Endodermal cell (in vitro differentiated cells): ENCODE measurements around the gene DTWD2. TPM values are rescaled to one million over a fixed set of nuclear protein-coding genes. Genes with fewer than 3 reads are reported as not detected.
A peak's percentile ranks its signal among the peaks of the same experiment; 100 is the strongest.

Experiments used
- DNase-seq: peaks from one replicate; pipeline ENCODE4 v3.0.0-alpha.2; 2017
- H3K27ac ChIP-seq: 2 replicates; pipeline ENCODE4 v1.5.1; 2013; ENCODE audit warnings: mild to moderate bottlenecking, low read depth, low read length, moderate library complexity
- H3K27me3 ChIP-seq: 2 replicates; pipeline ENCODE4 v1.6.1; 2013; ENCODE audit warnings: mild to moderate bottlenecking, low read length, moderate library complexity; ENCODE audit not compliant: insufficient read depth, control insufficient read depth, poor library complexity, severe bottlenecking
- H3K36me3 ChIP-seq: 2 replicates; pipeline ENCODE4 v1.7.0; 2013; ENCODE audit warnings: mild to moderate bottlenecking, low read length, moderate library complexity; ENCODE audit not compliant: control insufficient read depth, insufficient read depth
- H3K4me1 ChIP-seq: one replicate; pipeline ENCODE4 v1.7.0; 2013; ENCODE audit warnings: low read length; ENCODE audit not compliant: control insufficient read depth, insufficient read depth
- H3K4me3 ChIP-seq: 2 replicates; pipeline ENCODE4 v1.5.1; 2013; ENCODE audit warnings: mild to moderate bottlenecking, low read length, moderate library complexity
- H3K9ac ChIP-seq: 2 replicates; pipeline ENCODE4 v1.6.1; 2013; ENCODE audit warnings: mild to moderate bottlenecking, low read length, moderate library complexity; ENCODE audit not compliant: poor library complexity, severe bottlenecking; ENCODE audit errors: extremely low read depth
- H3K9me3 ChIP-seq: 2 replicates; pipeline ENCODE4 v1.6.1; 2013; ENCODE audit warnings: mild to moderate bottlenecking, low read length, moderate library complexity; ENCODE audit not compliant: control insufficient read depth
- H3K27ac Mint-ChIP-seq: 2 replicates; pipeline ENCODE4 v1.8.0; 2020; ENCODE audit warnings: mixed read lengths
- H3K27me3 Mint-ChIP-seq: 2 replicates; pipeline ENCODE4 v1.8.0; 2021; ENCODE audit warnings: mild to moderate bottlenecking, mixed read lengths; ENCODE audit not compliant: insufficient read depth
- H3K36me3 Mint-ChIP-seq: 2 replicates; pipeline ENCODE4 v1.8.0; 2020; ENCODE audit warnings: low read depth, mixed read lengths
- H3K4me1 Mint-ChIP-seq: 2 replicates; pipeline ENCODE4 v1.8.0; 2020; ENCODE audit warnings: mixed read lengths
- H3K4me3 Mint-ChIP-seq: 2 replicates; pipeline ENCODE4 v1.8.0; 2020; ENCODE audit warnings: mild to moderate bottlenecking, moderate library complexity, mixed read lengths
- H3K9me3 Mint-ChIP-seq: 2 replicates; pipeline ENCODE4 v1.8.0; 2020; ENCODE audit warnings: mild to moderate bottlenecking, mixed read lengths
- CTCF ChIP-seq: fragments of 200-600 bp; sonication (generic); conservative IDR thresholded peaks from 2 replicates; pipeline ENCODE4 v1.5.0; 2021; ENCODE audit warnings: antibody characterized with exemption, mild to moderate bottlenecking
- WGBS, 2 experiments: methylation state at CpG; one replicate each; pipeline versions ENCODE4 v1.1.5 to v1.1.7; 2013; ENCODE audit warnings: missing lambda C conversion rate in 2 of 2, mixed read lengths in 1 of 2; ENCODE audit not compliant: insufficient coverage in 1 of 2, insufficient read length in 1 of 2; 5-methylcytosine and 5-hydroxymethylcytosine counted together
- total RNA-seq, 2 donors: library from RNA; stranded (reverse); fragmentation: NEBNext Ultra II Directional in 1 of 2; extraction: Animal tissue kit (Norgen Biotek cat#: 25700) in 1 of 2; gene quantifications; 2 replicates in 1 of 2; 3 replicates in 1 of 2; pipeline ENCODE4 v1.2.1, GENCODE V29; 2021

The DTWD2 gene
- total RNA-seq, 2 donors from 2014 or later: 15.2 to 34.9 TPM

DNA sequence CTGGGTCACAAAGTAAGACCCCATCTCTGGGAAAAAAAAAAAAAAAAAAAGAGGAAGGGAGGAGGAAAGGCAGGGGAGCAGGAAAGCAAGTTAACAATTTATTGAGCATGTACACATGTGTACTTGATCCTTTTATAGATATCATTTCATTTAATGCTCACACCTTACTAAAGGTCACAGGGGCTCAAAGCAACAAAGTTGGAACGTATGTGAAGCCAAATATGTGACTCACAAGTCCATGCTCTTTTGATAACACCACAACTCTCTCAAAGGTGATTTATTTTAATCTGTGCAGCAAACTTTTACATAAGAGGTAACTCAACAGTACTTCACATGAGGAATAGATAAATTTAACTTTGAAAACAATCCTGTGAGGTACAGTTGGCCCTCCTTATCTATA lies 34.4 kb upstream of the DTWD2 start:
- H3K4me3 Mint-ChIP-seq: no peak overlapping the region
- H3K27me3 ChIP-seq: no peaks in the 10 kb centered on the region

DNA sequence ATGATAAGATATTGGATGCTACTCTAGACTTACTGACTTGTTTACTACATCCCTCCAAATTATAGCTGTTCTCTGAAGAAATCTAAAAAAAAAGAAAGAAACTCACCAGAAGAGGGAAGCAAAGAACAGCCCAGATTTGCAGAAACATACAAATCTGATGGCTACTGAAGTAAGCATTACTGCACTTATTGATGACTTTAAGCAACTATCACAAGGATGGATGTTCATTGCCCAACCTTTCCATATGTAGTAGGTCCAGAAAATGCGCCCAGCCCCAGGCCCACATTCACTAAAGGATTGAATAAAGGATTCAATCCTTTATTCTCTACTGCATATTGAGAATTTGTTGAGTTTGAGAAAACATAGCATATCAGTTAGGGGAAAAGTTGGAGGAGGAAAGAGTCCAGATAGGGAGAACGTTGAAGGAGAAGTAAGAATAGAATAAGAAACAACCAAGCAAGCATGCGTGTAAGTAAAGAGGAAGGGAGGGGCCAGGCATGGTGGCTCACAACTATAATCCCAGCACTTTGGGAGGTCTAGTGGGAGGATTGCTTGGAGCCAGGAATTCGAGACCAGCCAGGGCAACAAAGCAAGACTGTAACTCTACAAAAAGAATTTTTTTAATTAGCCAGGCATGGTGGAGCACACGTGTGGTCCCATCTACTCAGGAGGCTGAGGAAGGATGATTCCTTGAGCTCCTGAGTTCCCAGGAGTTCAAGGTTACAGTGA lies 33.8 kb upstream of the DTWD2 start:
- TF ChIP-seq CTCF: peak; percentile 74
- H3K9ac ChIP-seq: no peak overlapping the region
- no peaks in the 10 kb centered on the region for H3K9me3 ChIP-seq
- H3K27me3 Mint-ChIP-seq: no peaks in the 10 kb centered on the region
- no peaks in the 10 kb centered on the region for H3K36me3 ChIP-seq
- no peak overlapping the region for H3K4me3 ChIP-seq
- H3K27ac Mint-ChIP-seq: no peak overlapping the region
- no peak overlapping the region for H3K4me3 Mint-ChIP-seq
- no peaks in the 10 kb centered on the region for H3K36me3 Mint-ChIP-seq
- no peak overlapping the region for H3K27ac ChIP-seq
- no peaks in the 10 kb centered on the region for H3K27me3 ChIP-seq
- peaks cover 3% of the 10 kb centered on the region for H3K4me1 Mint-ChIP-seq
- DNase-seq: no peak
- peaks cover 15% of the 10 kb centered on the region for H3K9me3 Mint-ChIP-seq
- no peaks in the 10 kb centered on the region for H3K4me1 ChIP-seq
- 76 to 89% methylated on average over 4 to 5 of the region's 5 CpGs for WGBS, 2 experiments

More for the DNA sequence above, 34.4 kb upstream of the DTWD2 start:
- Histone ChIP-seq H3K4me3 (no peak overlapping the region), H3K9me3 (no peaks in the 10 kb centered on the region), H3K9ac (no peak overlapping the region), H3K4me1 (no peaks in the 10 kb centered on the region), H3K36me3 (no peaks in the 10 kb centered on the region), H3K27ac (no peak overlapping the region)
- WGBS, 2 experiments: 94% methylated on average over 1 of the region's 1 CpG; no CpG with 5 or more reads in 1 of the 2 experiments
- H3K27ac Mint-ChIP-seq: no peak overlapping the region
- no peaks in the 10 kb centered on the region for H3K27me3 Mint-ChIP-seq
- DNase-seq: no peak
- peaks cover 3% of the 10 kb centered on the region for H3K4me1 Mint-ChIP-seq
- no peaks in the 10 kb centered on the region for H3K36me3 Mint-ChIP-seq
- no peak for TF ChIP-seq CTCF
- peaks cover 15% of the 10 kb centered on the region for H3K9me3 Mint-ChIP-seq

- Histone ChIP-seq H3K9ac (no peak overlapping the region), H3K27me3 (no peaks in the 10 kb centered on the region), H3K36me3 (no peaks in the 10 kb centered on the region), H3K9me3 (no peaks in the 10 kb centered on the region), H3K27ac (no peak overlapping the region), H3K4me3 (no peak overlapping the region), H3K4me1 (no peaks in the 10 kb centered on the region)
- Mint-ChIP-seq H3K9me3 (peaks cover 15% of the 10 kb centered on the region), H3K4me3 (no peak overlapping the region), H3K27ac (no peak overlapping the region), H3K4me1 (peaks cover 3% of the 10 kb centered on the region), H3K27me3 (no peaks in the 10 kb centered on the region), H3K36me3 (no peaks in the 10 kb centered on the region)
- 90 to 92% methylated on average over 2 to 3 of the region's 3 CpGs for whole genome bisulfite sequencing, 2 experiments
- no peak for DNase-seq
- no peak for TF ChIP-seq CTCF
These were observed 32.9 kb upstream of the DTWD2 start for GRCh38 chr5:119021149-119021732.
